ENCODE measurements around the gene PRIMPOL.

GRCh38 chr4:184668096-184668495, 18.6 kb downstream of the PRIMPOL start:
- TF ChIP-seq CTCF (IDR thresholded peaks at IDR 0.05) (no peak), POLR2A (IDR thresholded peaks at IDR 0.05) (no peak)

Data from adrenal gland (tissue), 5 donors.